GM19324 (cell line): ENCODE measurements around the gene RASSF4.

ENCODE experiments used
- ATAC-seq: cut with Tn5 transposase; IDR thresholded peaks from one replicate; pipeline ENCODE4 v1.9.1; 2021; ENCODE audit warnings: mild to moderate bottlenecking, moderate library complexity; ENCODE audit not compliant: unreplicated experiment, low FRiP score

The RASSF4 gene

GRCh38 chr10:44985175-44985681, 25.6 kb downstream of the RASSF4 start:
- ATAC-seq, result no peak

- no peak for ATAC-seq
These were observed 26.6 kb downstream of the RASSF4 start for GRCh38 chr10:44986179-44986578.

- ATAC-seq, result no peak
These were observed 27.1 kb downstream of the RASSF4 start for GRCh38 chr10:44986670-44987069.

- no peak for ATAC-seq
These were observed 29.5 kb downstream of the RASSF4 start for GRCh38 chr10:44988957-44989585.

- no peak for ATAC-seq
These were observed 30.1 kb downstream of the RASSF4 start for GRCh38 chr10:44989597-44990301.

GRCh38 chr10:44990302-44990655, 30.7 kb downstream of the RASSF4 start:
- ATAC-seq, result no peak

GRCh38 chr10:44990965-44991364, 31.4 kb downstream of the RASSF4 start:
- no peak for ATAC-seq

GRCh38 chr10:44991571-44991970, 32.0 kb downstream of the RASSF4 start:
- no peak for ATAC-seq

- ATAC-seq, result no peak
These were observed 32.6 kb downstream of the RASSF4 start for GRCh38 chr10:44992070-44992731.

GRCh38 chr10:44992732-44993225, 33.2 kb downstream of the RASSF4 start:
- no peak for ATAC-seq

- no peak for ATAC-seq
These were observed 33.8 kb downstream of the RASSF4 start for GRCh38 chr10:44993226-44993921.

GRCh38 chr10:44993922-44994751, 34.5 kb downstream of the RASSF4 start:
- ATAC-seq, result no peak

- ATAC-seq, result no peak
These were observed 35.3 kb downstream of the RASSF4 start for GRCh38 chr10:44994752-44995530.

- ATAC-seq, result no peak
These were observed 35.9 kb downstream of the RASSF4 start for GRCh38 chr10:44995581-44995913.

GRCh38 chr10:44995914-44996669, 36.5 kb downstream of the RASSF4 start:
- ATAC-seq, result no peak

GRCh38 chr10:44997105-44997748, 37.6 kb downstream of the RASSF4 start:
- ATAC-seq, result no peak

GRCh38 chr10:44998146-44998631, 38.6 kb downstream of the RASSF4 start:
- ATAC-seq, result no peak

- ATAC-seq, result no peak
These were observed 40.6 kb downstream of the RASSF4 start for GRCh38 chr10:45000138-45000751.
